Fibroblast of villous mesenchyme (primary cell): ENCODE data around the gene KCNAB1. TPM values are rescaled to one million over a fixed set of nuclear protein-coding genes. Genes with fewer than 3 reads are reported as not detected.
"Not testable (repeated sequence)": the region's sequence is repeated elsewhere in the genome, so short reads cannot be mapped to it uniquely, and the experiment has no call there.

ENCODE experiments used
- DNase-seq: peaks from one replicate; pipeline ENCODE4 v3.0.0-alpha.2; 2010; ENCODE audit warnings: low read depth
- H3K4me3 ChIP-seq: 2 replicates; pipeline ENCODE4 v1.5.1; 2011; ENCODE audit warnings: low read depth, mild to moderate bottlenecking, low read length
- total RNA-seq: library from RNA; depleted of rRNA; stranded (reverse); fragments of >200 nt; gene quantifications from 2 replicates; pipeline ENCODE4 v1.2.3, GENCODE V29; 2012
- TF ChIP-seq, protein P1 (sequence below): IDR thresholded peaks from 2 replicates; pipeline ENCODE4 v1.5.1; 2012; ENCODE audit warnings: low read depth, mild to moderate bottlenecking, low read length; ENCODE audit not compliant: insufficient read depth

The KCNAB1 gene
- total RNA-seq, 1 donor: not detected

GRCh38 chr3:156131241-156131640, 10.9 kb downstream of the KCNAB1 start:
- TF ChIP-seq, protein P1, sequence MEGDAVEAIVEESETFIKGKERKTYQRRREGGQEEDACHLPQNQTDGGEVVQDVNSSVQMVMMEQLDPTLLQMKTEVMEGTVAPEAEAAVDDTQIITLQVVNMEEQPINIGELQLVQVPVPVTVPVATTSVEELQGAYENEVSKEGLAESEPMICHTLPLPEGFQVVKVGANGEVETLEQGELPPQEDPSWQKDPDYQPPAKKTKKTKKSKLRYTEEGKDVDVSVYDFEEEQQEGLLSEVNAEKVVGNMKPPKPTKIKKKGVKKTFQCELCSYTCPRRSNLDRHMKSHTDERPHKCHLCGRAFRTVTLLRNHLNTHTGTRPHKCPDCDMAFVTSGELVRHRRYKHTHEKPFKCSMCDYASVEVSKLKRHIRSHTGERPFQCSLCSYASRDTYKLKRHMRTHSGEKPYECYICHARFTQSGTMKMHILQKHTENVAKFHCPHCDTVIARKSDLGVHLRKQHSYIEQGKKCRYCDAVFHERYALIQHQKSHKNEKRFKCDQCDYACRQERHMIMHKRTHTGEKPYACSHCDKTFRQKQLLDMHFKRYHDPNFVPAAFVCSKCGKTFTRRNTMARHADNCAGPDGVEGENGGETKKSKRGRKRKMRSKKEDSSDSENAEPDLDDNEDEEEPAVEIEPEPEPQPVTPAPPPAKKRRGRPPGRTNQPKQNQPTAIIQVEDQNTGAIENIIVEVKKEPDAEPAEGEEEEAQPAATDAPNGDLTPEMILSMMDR: no peak
- no peak for DNase-seq
- H3K4me3 ChIP-seq: no peak overlapping the region

DNA sequence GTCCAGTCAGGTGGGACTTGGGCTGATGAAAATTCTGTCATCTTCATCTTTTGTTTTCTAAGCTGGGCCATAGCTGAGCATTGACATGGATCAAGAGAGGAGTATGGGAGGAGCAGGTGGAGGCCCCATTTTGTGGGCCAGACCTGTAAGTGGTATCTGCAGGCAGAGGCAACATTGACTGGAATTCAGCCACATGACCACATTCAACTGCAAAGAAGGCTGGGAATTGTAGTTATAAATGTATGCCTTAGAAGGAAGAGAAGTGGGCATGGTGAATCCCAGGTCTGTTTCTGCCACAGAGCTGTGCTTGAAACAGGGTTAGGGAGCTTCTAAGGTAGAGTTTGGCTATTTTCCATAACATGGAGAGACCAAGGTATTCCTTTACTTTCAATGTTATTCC, 11.4 kb downstream of the KCNAB1 start:
- no peak for DNase-seq
- H3K4me3 ChIP-seq: no peak overlapping the region
- TF ChIP-seq, protein P1: no peak

GRCh38 chr3:156132313-156132712, 11.9 kb downstream of the KCNAB1 start:
- no peak for DNase-seq
- no peak overlapping the region for H3K4me3 ChIP-seq
- TF ChIP-seq, protein P1: no peak

- TF ChIP-seq, protein P1: no peak
- no peak for DNase-seq
- no peak overlapping the region for H3K4me3 ChIP-seq
Observed at GRCh38 chr3:156133076-156133475, 12.7 kb downstream of the KCNAB1 start.

DNA sequence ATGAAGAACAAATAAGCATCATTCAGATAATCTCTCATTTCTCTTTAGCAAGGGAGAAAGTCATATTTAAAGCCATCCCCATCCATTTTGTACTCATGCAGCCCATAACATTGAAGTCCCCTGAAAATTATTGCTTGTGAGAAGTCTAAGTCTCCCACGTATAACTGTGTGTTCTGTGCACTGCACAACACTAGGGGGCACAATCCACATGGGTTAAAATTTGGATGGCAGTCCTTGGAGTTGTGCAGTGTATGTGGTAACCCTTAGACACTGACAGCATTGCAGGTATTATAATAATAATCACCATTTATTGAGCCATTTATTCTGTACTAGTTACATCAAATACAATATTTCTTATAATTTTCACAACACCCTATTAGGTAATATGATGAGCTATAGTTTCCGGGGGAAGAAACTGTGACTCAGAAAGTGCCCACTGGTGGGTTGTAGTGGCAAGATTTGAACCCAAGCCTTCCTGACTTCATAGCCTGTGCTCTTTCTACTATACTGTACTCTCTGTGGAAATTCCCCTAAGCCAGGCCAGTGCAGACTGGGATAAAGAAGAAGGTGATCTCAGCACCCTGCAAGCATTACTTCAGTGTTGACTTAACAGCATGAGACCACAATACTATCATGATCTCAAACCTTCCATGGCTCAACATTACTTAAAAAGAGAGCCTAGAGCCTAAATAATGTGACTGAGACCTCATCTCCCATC, 15.7 kb downstream of the KCNAB1 start:
- TF ChIP-seq, protein P1: no peak
- no peak overlapping the region for H3K4me3 ChIP-seq
- no peak for DNase-seq

DNA sequence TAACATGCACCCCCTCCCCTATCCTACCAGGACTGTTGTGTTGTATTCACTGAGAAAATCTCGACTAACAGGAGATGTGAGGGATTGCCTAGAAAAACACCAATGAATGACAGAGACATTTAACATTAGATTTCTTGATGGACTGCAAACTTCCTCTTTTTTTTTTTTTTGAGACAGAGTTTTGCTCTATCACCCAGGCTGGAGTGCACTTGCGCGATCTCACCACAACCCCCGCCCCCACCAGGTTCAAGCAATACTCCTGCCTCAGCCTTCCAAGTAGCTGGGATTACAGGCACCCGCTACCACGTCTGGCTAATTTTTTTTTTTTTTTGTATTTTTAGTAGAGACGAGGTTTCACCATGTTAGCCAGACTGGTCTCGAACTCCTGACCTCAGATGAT, 17.0 kb downstream of the KCNAB1 start:
- DNase-seq, H3K4me3 ChIP-seq: not testable (repeated sequence)

- TF ChIP-seq, protein P1: no peak
- H3K4me3 ChIP-seq: no peak overlapping the region
- peak; percentile 27 for DNase-seq
Observed at GRCh38 chr3:156140001-156140595, 19.7 kb downstream of the KCNAB1 start.
